Stimulated activated CD8-positive, alpha-beta memory T cell treated with anti-CD3 and anti-CD28 coated beads, Interleukin-7, amount 100 ng/mL, for 48 hours (primary cell): ENCODE data around the gene HDAC1.
"Not testable (repeated sequence)": the region's sequence is repeated elsewhere in the genome, so short reads cannot be mapped to it uniquely, and the experiment has no call there.

Experiments
- DNase-seq, 2 donors: peaks; one replicate each; pipeline ENCODE4 v3.0.0-alpha.2; 2020; ENCODE audit warnings: low read depth in 1 of 2; ENCODE audit errors: extremely low read depth in 1 of 2

Gene HDAC1

DNA sequence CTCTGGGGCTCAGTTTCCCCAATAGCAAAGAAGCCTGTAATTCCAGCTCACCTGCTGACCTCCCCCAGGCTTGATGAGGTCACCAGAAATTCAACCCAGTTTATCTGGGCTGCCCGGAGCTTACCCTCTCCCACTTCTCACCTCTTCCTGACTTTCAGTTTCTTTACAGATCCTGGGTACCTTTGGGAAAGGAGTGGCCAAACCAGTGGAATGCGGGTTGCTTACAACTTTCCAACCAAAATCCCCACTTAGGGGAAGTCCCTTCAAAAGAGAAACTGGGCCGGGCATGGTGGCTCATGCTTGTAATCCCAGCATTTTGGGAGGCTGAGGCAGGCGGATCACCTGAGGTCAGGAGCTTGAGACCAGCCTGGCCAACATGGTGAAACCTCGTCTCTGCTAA is 50.1 kb downstream of the HDAC1 start:
- DNase-seq, result no peak

- no peak for DNase-seq
Observed at GRCh38 chr1:32342704-32343103, 50.8 kb downstream of the HDAC1 start.

- no peak for DNase-seq
Observed at GRCh38 chr1:32345289-32345827, 53.5 kb downstream of the HDAC1 start.

- DNase-seq, result no peak
Observed at GRCh38 chr1:32346532-32347157, 54.8 kb downstream of the HDAC1 start.

- no peak for DNase-seq
Observed at GRCh38 chr1:32349211-32349708, 57.4 kb downstream of the HDAC1 start.

GRCh38 chr1:32350785-32351398 is 59.0 kb downstream of the HDAC1 start:
- DNase-seq, result peak; percentile 54 to 56

GRCh38 chr1:32351399-32352238 is 59.7 kb downstream of the HDAC1 start:
- peak; percentile 64 to 80 for DNase-seq

DNA sequence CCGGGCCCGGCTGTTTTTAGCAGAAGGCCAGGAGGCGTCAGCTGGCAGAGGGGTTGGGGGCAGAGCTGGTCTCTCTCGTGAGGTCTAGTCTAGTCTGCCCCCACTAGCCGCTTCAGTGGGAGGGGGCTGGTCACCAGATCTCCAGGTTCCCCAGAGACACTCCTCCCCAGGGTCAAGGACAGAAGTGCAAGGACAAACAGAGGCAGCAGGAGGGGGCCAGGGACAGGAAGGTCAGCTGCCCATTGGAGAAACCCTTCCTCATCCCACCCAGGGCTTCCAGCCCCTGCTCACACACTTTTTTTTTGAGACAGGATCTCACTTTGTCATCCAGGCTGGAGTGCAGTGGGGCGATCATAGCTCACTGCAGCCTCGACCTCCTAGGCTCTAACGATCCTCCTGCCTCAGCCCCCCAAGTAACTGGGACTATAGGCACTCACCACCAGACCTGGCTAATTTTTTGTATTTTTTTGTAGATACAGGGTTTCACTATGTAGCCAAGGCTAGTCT is 60.4 kb downstream of the HDAC1 start:
- no peak for DNase-seq

GRCh38 chr1:32352831-32353383 is 61.0 kb downstream of the HDAC1 start:
- no peak for DNase-seq

- DNase-seq, result no peak
Observed at GRCh38 chr1:32353431-32353830, 61.5 kb downstream of the HDAC1 start.

DNA sequence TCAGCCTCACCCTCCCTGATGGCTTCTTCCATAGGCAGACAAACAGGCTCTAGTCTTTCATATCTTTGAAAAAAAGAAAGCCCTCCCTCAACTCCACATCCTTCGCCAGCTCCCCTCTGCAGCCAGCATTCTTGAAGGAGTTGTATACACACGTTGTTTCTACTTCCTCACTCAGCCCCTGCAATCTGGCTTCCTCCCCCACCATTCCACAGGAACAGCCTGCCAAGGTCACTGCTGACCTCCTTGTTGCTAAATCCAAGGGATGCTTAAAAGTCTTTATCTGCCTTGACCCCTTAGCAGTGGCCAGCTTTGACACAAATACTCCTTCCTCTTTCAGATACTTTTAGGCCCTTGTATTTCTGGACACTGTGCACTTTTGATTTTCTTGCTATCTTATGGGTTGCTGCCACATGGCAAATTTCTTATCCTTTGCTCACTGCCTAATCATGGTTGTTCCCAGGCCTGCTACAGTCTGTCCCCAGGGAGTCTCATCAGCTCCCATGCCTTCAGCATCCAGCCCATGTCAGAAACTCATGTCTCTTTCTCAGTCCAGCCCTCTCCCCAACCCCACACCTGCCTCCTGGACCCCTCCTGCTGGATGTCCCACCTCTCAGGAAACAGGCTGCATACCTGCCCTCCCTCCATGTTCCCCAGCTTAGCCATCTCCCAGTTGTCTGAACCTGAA is 62.1 kb downstream of the HDAC1 start:
- DNase-seq, result no peak

GRCh38 chr1:32355778-32356177 is 63.9 kb downstream of the HDAC1 start:
- not testable (repeated sequence) for DNase-seq

- DNase-seq, result no peak
Observed at GRCh38 chr1:32356478-32356877, 64.6 kb downstream of the HDAC1 start.

- DNase-seq, result no peak
Observed at GRCh38 chr1:32357614-32358013, 65.7 kb downstream of the HDAC1 start.

DNA sequence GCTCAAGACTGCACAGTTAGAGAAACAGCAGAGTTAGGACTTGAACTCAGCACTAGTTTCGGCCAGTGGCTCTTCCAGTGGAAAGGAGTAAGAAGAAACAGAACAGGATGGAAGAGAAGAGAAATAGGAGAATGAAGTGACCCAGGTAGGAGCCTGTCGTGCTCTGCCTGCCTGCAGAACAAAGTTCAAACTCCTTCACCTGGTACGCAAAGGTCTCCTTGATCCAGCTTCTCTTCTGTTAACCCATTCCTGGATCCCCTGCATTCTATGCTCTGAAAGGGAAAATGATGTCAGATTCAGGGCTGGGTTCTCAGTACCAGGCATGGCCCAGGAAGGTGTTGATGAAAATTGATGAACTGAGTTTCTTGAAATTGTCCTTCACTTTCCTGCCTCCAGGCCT is 66.6 kb downstream of the HDAC1 start:
- DNase-seq, result no peak

DNA sequence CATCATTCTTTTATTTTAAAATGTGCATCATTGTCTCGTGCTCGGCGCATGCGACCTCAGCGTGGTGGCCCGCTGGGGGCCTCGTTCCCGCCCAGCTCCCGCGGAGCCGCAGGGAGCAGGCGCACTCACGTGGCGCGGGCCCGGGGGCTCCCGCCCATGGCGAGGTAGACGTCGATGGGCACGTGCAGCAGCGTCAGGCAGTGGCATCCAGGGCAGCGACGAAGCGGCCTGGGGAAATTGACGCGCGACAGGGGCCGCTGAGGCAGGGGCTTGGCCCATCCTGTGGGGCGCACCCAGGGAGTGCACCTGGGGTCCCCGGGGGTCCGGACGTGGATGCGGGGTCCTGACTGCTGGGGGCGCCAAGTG is 69.4 kb downstream of the HDAC1 start:
- no peak for DNase-seq

- no peak for DNase-seq
Observed at GRCh38 chr1:32361674-32362473, 70.0 kb downstream of the HDAC1 start.

GRCh38 chr1:32362474-32363313 is 70.8 kb downstream of the HDAC1 start, which contains the start of the genes FAM229A and TSSK3:
Gene FAM229A (minus strand): TSS chr1:32362485. CDS start chr1:32362091, 394 bp downstream.
Gene TSSK3 (plus strand): TSS chr1:32362539. CDS start chr1:32362702, 163 bp downstream.
- no peak for DNase-seq

GRCh38 chr1:32363713-32364112 is 71.8 kb downstream of the HDAC1 start:
- DNase-seq, result no peak
